HG02678 (cell line): ENCODE data around the gene PRDM7.
"Not testable (repeated sequence)": the region's sequence is repeated elsewhere in the genome, so short reads cannot be mapped to it uniquely, and the experiment has no call there.

Source experiments
- ATAC-seq: cut with Tn5 transposase; IDR thresholded peaks from one replicate; pipeline ENCODE4 v1.9.1; 2021; ENCODE audit warnings: mild to moderate bottlenecking, moderate library complexity; ENCODE audit not compliant: unreplicated experiment

Gene PRDM7

DNA sequence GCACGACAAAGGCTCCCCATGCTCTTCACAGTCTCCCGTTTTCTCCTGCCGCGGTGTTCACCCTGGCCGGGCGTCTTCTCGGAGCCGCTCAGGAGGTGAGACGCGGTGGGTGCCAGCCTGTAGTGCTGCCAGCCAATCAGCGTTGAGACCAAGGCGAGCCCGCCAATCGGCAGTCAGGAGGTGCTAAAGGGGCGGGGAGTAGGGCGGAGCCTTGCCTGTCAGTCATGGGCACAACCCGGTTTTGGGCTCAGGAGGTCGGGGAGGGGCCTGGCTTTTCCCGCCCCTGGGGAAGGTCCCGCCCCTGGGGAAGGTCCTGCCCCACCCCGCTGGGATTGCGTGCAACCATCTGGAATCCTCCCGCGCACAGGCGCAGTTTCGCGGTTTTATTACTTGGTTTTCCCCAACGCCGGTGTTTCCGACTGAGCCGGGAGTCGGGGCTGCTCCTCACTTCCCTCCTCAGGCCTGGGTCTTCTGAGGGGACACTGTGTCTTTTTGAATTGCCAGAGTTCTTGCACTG lies at the start of gene PRDM7:
Gene PRDM7 (minus strand): TSS at position 92 of the 517 bp plus-strand sequence. CDS start 1,421 bp downstream, outside the sequence.
- peak; percentile 95 for ATAC-seq

- ATAC-seq: not testable (repeated sequence)
Observed at GRCh38 chr16:90121846-90122245, 44.7 kb upstream of the PRDM7 start.

GRCh38 chr16:90107617-90108016 lies 30.5 kb upstream of the PRDM7 start:
- ATAC-seq: not testable (repeated sequence)

- not testable (repeated sequence) for ATAC-seq
Observed at GRCh38 chr16:90107060-90107459, 29.9 kb upstream of the PRDM7 start.

DNA sequence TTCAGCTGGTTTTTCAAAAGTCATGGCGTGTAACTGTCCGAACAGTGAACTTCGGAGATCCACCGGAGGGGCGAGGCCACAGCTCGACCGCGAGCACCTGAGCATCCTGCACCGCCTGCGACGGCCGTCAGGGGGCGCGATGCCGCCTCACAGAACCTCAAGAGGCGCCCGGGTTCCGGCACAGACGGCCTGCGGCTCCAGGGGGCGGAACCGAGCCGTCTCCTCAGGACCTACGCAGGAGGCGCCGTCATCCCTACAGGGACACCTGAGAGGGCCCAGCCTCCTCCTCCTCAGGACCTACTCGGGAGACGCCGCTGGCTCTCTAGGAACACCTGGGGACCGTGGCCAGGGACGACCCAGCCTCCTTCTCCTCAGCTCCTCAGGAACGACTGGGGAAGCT lies 29.1 kb upstream of the PRDM7 start:
- ATAC-seq: peak; percentile 43

- not testable (repeated sequence) for ATAC-seq
Observed at GRCh38 chr16:90104725-90105124, 27.6 kb upstream of the PRDM7 start.

GRCh38 chr16:90102086-90102884 lies 25.2 kb upstream of the PRDM7 start:
- not testable (repeated sequence) for ATAC-seq

DNA sequence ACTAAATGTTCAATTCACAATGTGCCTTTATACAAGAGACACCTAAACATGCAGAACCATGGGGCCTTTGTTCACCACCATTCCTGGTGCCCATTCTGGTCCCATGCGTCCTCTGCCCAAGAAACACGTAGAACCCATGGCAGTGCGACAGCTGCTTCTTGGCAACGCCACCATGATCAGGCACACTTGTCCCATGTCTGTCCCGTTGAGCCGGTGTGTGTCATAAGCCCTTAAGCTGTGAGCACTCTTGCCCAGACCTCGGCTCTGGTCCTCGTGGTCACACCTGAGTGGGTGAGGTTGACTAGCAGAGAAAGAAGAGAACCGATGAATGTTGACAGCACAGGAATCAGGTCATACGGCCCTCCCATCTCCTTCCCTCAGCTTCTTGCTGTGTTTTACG lies 24.2 kb upstream of the PRDM7 start:
- not testable (repeated sequence) for ATAC-seq

GRCh38 chr16:90100790-90101189 lies 23.7 kb upstream of the PRDM7 start:
- ATAC-seq: not testable (repeated sequence)

DNA sequence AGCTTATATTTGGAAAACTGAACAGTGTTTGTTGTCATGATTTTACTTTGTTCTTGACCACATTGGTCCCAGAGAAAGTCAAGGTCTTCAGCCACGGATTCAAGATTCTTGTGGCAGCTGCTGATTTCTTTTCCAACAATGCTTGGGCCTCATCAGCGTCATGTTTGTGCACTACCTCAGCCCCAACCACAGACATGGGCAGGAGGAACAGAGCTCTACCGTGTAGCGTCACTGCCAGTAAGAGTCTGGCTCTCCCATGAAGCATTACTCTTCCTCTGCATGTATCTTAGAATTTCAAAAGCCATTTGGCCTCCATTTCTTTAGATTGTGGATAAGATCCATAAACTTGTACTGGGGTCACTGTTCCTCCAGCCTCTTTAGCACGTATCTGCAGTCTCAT lies 23.1 kb upstream of the PRDM7 start:
- not testable (repeated sequence) for ATAC-seq

GRCh38 chr16:90098936-90099335 lies 21.8 kb upstream of the PRDM7 start:
- ATAC-seq: not testable (repeated sequence)

GRCh38 chr16:90097010-90097684 lies 20.0 kb upstream of the PRDM7 start:
- ATAC-seq: not testable (repeated sequence)

DNA sequence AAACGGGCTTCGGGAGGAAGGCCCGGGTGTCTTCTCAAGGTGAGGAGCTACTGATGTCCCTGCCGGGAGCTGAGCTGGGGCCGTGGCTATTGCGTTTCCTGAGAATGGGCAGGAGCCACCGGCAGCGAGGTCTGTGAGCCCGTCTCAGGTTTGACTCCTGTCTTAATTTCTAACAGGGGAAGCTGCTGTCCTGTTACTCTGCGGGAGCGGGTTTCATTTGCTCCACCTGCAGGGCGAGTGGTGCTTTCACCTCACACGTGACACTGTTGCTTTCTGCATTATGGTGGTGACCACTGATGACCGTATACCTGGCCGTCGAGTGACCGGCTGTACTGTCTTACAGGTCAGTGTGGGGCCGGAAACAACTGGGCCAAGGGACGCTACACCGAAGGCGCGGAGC lies 17.7 kb upstream of the PRDM7 start:
- not testable (repeated sequence) for ATAC-seq

- not testable (repeated sequence) for ATAC-seq
Observed at GRCh38 chr16:90094296-90094695, 17.2 kb upstream of the PRDM7 start.

GRCh38 chr16:90093799-90094198 lies 16.7 kb upstream of the PRDM7 start:
- not testable (repeated sequence) for ATAC-seq

GRCh38 chr16:90092781-90093180 lies 15.7 kb upstream of the PRDM7 start:
- not testable (repeated sequence) for ATAC-seq

GRCh38 chr16:90084215-90084950 lies 7.3 kb upstream of the PRDM7 start:
- ATAC-seq: no peak

DNA sequence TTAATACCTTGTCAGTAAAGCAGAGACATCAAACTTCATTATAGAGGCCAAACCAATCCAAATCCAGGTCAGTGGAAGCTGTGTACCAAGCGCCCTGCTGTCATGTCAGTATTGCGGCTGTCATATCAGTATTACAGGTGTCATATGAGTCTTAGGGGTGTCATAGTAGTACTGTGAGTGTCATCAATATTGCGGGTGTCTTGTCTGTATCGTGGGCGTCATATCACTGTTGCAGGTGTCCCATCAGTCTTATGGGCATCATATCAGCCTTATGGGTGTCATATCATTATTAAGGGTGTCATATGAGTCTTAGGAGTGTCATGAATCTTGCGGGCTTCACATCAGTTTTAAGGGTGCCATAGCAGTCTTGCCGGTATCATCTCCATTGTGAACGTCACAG lies 6.0 kb upstream of the PRDM7 start:
- no peak for ATAC-seq

- no peak for ATAC-seq
Observed at GRCh38 chr16:90081606-90081970, 4.5 kb upstream of the PRDM7 start.

DNA sequence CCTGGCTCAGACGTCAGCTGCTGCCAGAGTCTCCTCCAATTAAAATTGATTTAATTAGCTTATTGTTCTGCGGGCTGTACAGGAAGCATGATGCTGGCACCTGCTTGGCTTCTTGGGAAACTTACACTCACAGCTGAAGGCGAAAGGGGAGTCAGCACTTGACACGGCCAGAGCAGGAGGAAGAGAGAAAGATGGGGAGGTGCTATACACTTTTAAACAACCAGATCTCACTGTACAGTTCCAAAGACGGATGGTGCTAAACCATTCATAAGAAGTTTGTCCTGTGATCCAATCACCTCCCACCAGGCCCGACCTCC lies 1.4 kb upstream of the PRDM7 start:
- no peak for ATAC-seq
